CD8-positive, alpha-beta memory T cell (primary cell): ENCODE results near the gene PCOLCE2. TPM values are rescaled to one million over a fixed set of nuclear protein-coding genes. Genes with fewer than 3 reads are reported as not detected.
A peak's percentile ranks its signal among the peaks of the same experiment; 100 is the strongest.

Experiments
- CTCF ChIA-PET: fragments of 350-600 bp; sonication (Branson Sonifier 250); formaldehyde crosslinking; loops from one replicate; lab custom pipeline; 2021; ENCODE audit warnings: antibody characterized with exemption; lab: Charles Lee
- POLR2A ChIA-PET: fragments of 350-600 bp; sonication (Branson Sonifier 250); formaldehyde crosslinking; loops from one replicate; lab custom pipeline; 2021; ENCODE audit warnings: antibody characterized with exemption; lab: Charles Lee
- DNase-seq, 5 donors: peaks; one replicate each; pipeline versions ENCODE4 v3.0.0 to v3.0.0-alpha.2; 2020 to 2022; ENCODE audit warnings: mixed read lengths in 1 of 5
- H3K27ac ChIP-seq: one replicate; pipeline ENCODE4 v1.7.0; 2013; ENCODE audit warnings: low read depth, mild to moderate bottlenecking, low read length, moderate library complexity
- H3K27me3 ChIP-seq: 2 replicates; pipeline ENCODE4 v1.7.0; 2013; ENCODE audit warnings: low read length, mild to moderate bottlenecking; ENCODE audit not compliant: insufficient read depth, poor library complexity, severe bottlenecking
- H3K36me3 ChIP-seq: 2 replicates; pipeline ENCODE4 v1.7.0; 2013; ENCODE audit warnings: mild to moderate bottlenecking, low read length, moderate library complexity; ENCODE audit not compliant: insufficient read depth
- H3K4me1 ChIP-seq: 2 replicates; pipeline ENCODE4 v1.7.0; 2013; ENCODE audit warnings: mild to moderate bottlenecking, low read length, moderate library complexity; ENCODE audit not compliant: insufficient read depth
- H3K4me3 ChIP-seq: 2 replicates; pipeline ENCODE4 v1.7.0; 2013; ENCODE audit warnings: mild to moderate bottlenecking, low read length
- H3K9me3 ChIP-seq: 2 replicates; pipeline ENCODE4 v1.7.0; 2013; ENCODE audit warnings: mild to moderate bottlenecking, low read length
- H3K27ac Mint-ChIP-seq, 8 donors: one replicate each; pipeline ENCODE4 v1.8.0; 2020 to 2021; ENCODE audit warnings: mixed read lengths in 8 of 8, mild to moderate bottlenecking in 6 of 8, inconsistent platforms in 3 of 8, moderate library complexity in 3 of 8
- H3K27me3 Mint-ChIP-seq, 2 donors: one replicate each; pipeline ENCODE4 v1.8.0; 2020 to 2021; ENCODE audit warnings: mixed read lengths in 2 of 2, mild to moderate bottlenecking in 1 of 2, moderate library complexity in 1 of 2
- H3K36me3 Mint-ChIP-seq, 3 donors: one replicate each; pipeline ENCODE4 v1.8.0; 2020 to 2021; ENCODE audit warnings: mixed read lengths in 3 of 3, inconsistent platforms in 1 of 3, mild to moderate bottlenecking in 1 of 3
- H3K4me1 Mint-ChIP-seq, 3 donors: one replicate each; pipeline ENCODE4 v1.8.0; 2020 to 2021; ENCODE audit warnings: mixed read lengths in 3 of 3, inconsistent platforms in 1 of 3, mild to moderate bottlenecking in 1 of 3
- H3K4me3 Mint-ChIP-seq, 7 donors: one replicate each; pipeline ENCODE4 v1.8.0; 2020 to 2021; ENCODE audit warnings: mixed read lengths in 7 of 7, mild to moderate bottlenecking in 6 of 7, moderate library complexity in 4 of 7, inconsistent platforms in 2 of 7
- H3K9me3 Mint-ChIP-seq, 5 donors: one replicate each; pipeline ENCODE4 v1.8.0; 2020 to 2022; ENCODE audit warnings: mixed read lengths in 5 of 5, mild to moderate bottlenecking in 3 of 5, moderate library complexity in 2 of 5, inconsistent platforms in 1 of 5
- polyA plus RNA-seq: library from polyadenylated mRNA; unstranded; fragments of 300-500 nt; fragmentation: Illumina TruSeq; gene quantifications from one replicate; pipeline ENCODE4 v1.2.3, GENCODE V29; 2021
- total RNA-seq, 2 experiments: library from RNA; stranded (reverse); gene quantifications; one replicate each; pipeline ENCODE4 v1.2.3, GENCODE V29; 2021

Gene PCOLCE2
- total and polyA plus RNA-seq, 3 experiments from 2014 or later, result not detected

GRCh38 chr3:142896201-142896755 is 7.4 kb upstream of the PCOLCE2 start:
- H3K9me3 ChIP-seq, result no peaks in the 10 kb centered on the region
- H3K4me1 ChIP-seq, result no peaks in the 10 kb centered on the region
- Mint-ChIP-seq H3K4me3 (no peak overlapping the region), H3K36me3 (no peaks in the 10 kb centered on the region), H3K4me1 (no peaks in the 10 kb centered on the region), H3K27ac (no peak overlapping the region), H3K27me3 (peaks cover 13 to 37% of the 10 kb centered on the region in 2 donors), H3K9me3 (peaks cover 0 to 3% (median 0%) of the 10 kb centered on the region in 5 donors)
- H3K27ac ChIP-seq, result no peak overlapping the region
- no peaks in the 10 kb centered on the region for H3K36me3 ChIP-seq
- ChIA-PET POLR2A (no interaction called here), CTCF (no interaction called here)
- no peak for DNase-seq
- no peak overlapping the region for H3K4me3 ChIP-seq
- peaks cover 3% of the 10 kb centered on the region for H3K27me3 ChIP-seq

- DNase-seq, result no peak
- Histone ChIP-seq H3K4me1 (no peaks in the 10 kb centered on the region), H3K4me3 (no peak overlapping the region), H3K27ac (no peak overlapping the region), H3K36me3 (no peaks in the 10 kb centered on the region), H3K27me3 (peaks cover 5% of the 10 kb centered on the region), H3K9me3 (no peaks in the 10 kb centered on the region)
- POLR2A ChIA-PET, result no interaction called here
- Mint-ChIP-seq H3K27ac (no peak overlapping the region), H3K36me3 (no peaks in the 10 kb centered on the region), H3K4me1 (peaks cover under 1 to 2% (median 2%) of the 10 kb centered on the region in 3 donors), H3K27me3 (peaks cover 16 to 46% of the 10 kb centered on the region in 2 donors), H3K4me3 (no peak overlapping the region), H3K9me3 (peaks cover 0 to 3% (median 0%) of the 10 kb centered on the region in 5 donors)
- CTCF ChIA-PET, result no interaction called here
Measured at GRCh38 chr3:142894493-142894892, 5.6 kb upstream of the PCOLCE2 start.

GRCh38 chr3:142892714-142893113 is 3.8 kb upstream of the PCOLCE2 start:
- H3K36me3 Mint-ChIP-seq, result no peaks in the 10 kb centered on the region
- no peak overlapping the region for H3K27ac Mint-ChIP-seq
- POLR2A ChIA-PET, result no interaction called here
- Histone ChIP-seq H3K27me3 (peaks cover 14% of the 10 kb centered on the region), H3K4me1 (no peaks in the 10 kb centered on the region), H3K9me3 (no peaks in the 10 kb centered on the region), H3K4me3 (no peak overlapping the region), H3K36me3 (no peaks in the 10 kb centered on the region), H3K27ac (no peak overlapping the region)
- peaks cover 20 to 44% of the 10 kb centered on the region in 2 donors for H3K27me3 Mint-ChIP-seq
- CTCF ChIA-PET, result no interaction called here
- H3K9me3 Mint-ChIP-seq, result peaks cover 0 to 3% (median 0%) of the 10 kb centered on the region in 5 donors
- peaks cover 7 to 11% (median 11%) of the 10 kb centered on the region in 3 donors for H3K4me1 Mint-ChIP-seq
- no peak overlapping the region for H3K4me3 Mint-ChIP-seq
- DNase-seq, result no peak

GRCh38 chr3:142890592-142890991 is 1.7 kb upstream of the PCOLCE2 start:
- CTCF ChIA-PET, result no interaction called here
- Mint-ChIP-seq H3K4me1 (peaks cover 7 to 12% (median 11%) of the 10 kb centered on the region in 3 donors), H3K27me3 (peaks cover 29 to 60% of the 10 kb centered on the region in 2 donors)

GRCh38 chr3:142889212-142890014 is 530 bp upstream of the PCOLCE2 start:
- Histone ChIP-seq H3K4me3 (no peak overlapping the region), H3K4me1 (no peaks in the 10 kb centered on the region), H3K27ac (no peak overlapping the region), H3K36me3 (no peaks in the 10 kb centered on the region), H3K27me3 (peaks cover 14% of the 10 kb centered on the region), H3K9me3 (no peaks in the 10 kb centered on the region)
- Mint-ChIP-seq H3K27me3 (peaks cover 31 to 65% of the 10 kb centered on the region in 2 donors), H3K4me1 (peaks cover 7 to 12% (median 11%) of the 10 kb centered on the region in 3 donors), H3K36me3 (no peaks in the 10 kb centered on the region), H3K27ac (no peak overlapping the region), H3K4me3 (peak overlapping the region in 6 of 7 donors; percentile 13 to 78 (median 48)), H3K9me3 (no peaks in the 10 kb centered on the region)
- DNase-seq, result no peak
- CTCF ChIA-PET, result no interaction called here
- POLR2A ChIA-PET, result no interaction called here

More at GRCh38 chr3:142890592-142890991, 1.7 kb upstream of the PCOLCE2 start:
- Histone ChIP-seq H3K27ac (no peak overlapping the region), H3K9me3 (no peaks in the 10 kb centered on the region), H3K4me1 (no peaks in the 10 kb centered on the region), H3K27me3 (peaks cover 14% of the 10 kb centered on the region), H3K36me3 (no peaks in the 10 kb centered on the region), H3K4me3 (no peak overlapping the region)
- DNase-seq, result no peak
- POLR2A ChIA-PET, result no interaction called here
- no peaks in the 10 kb centered on the region for H3K36me3 Mint-ChIP-seq
- no peak overlapping the region for H3K4me3 Mint-ChIP-seq
- H3K27ac Mint-ChIP-seq, result no peak overlapping the region
- H3K9me3 Mint-ChIP-seq, result no peaks in the 10 kb centered on the region

- no peaks in the 10 kb centered on the region for H3K4me1 ChIP-seq
- Mint-ChIP-seq H3K27ac (no peak overlapping the region), H3K36me3 (no peaks in the 10 kb centered on the region), H3K4me3 (peak overlapping the region in 6 of 7 donors; percentile 34 to 55 (median 47)), H3K27me3 (peaks cover 31 to 70% of the 10 kb centered on the region in 2 donors), H3K4me1 (peaks cover 7 to 12% (median 11%) of the 10 kb centered on the region in 3 donors), H3K9me3 (no peaks in the 10 kb centered on the region)
- no peaks in the 10 kb centered on the region for H3K36me3 ChIP-seq
- no peak overlapping the region for H3K4me3 ChIP-seq
- H3K9me3 ChIP-seq, result no peaks in the 10 kb centered on the region
- POLR2A ChIA-PET, result no interaction called here
- CTCF ChIA-PET, result no interaction called here
- no peak overlapping the region for H3K27ac ChIP-seq
- H3K27me3 ChIP-seq, result peaks cover 14% of the 10 kb centered on the region
- DNase-seq, result no peak
Measured at GRCh38 chr3:142888099-142888480, 793 bp downstream of the PCOLCE2 start.

GRCh38 chr3:142886940-142887339 is 1.9 kb downstream of the PCOLCE2 start:
- no peak for DNase-seq
- no peaks in the 10 kb centered on the region for H3K9me3 Mint-ChIP-seq
- Histone ChIP-seq H3K27ac (no peak overlapping the region), H3K9me3 (no peaks in the 10 kb centered on the region), H3K4me1 (no peaks in the 10 kb centered on the region), H3K27me3 (peaks cover 14% of the 10 kb centered on the region), H3K36me3 (no peaks in the 10 kb centered on the region), H3K4me3 (no peak overlapping the region)
- no peak overlapping the region for H3K27ac Mint-ChIP-seq
- peaks cover 7 to 12% (median 11%) of the 10 kb centered on the region in 3 donors for H3K4me1 Mint-ChIP-seq
- CTCF ChIA-PET, result no interaction called here
- POLR2A ChIA-PET, result no interaction called here
- H3K4me3 Mint-ChIP-seq, result peak overlapping the region in 1 of 7 donors; percentile 20
- H3K36me3 Mint-ChIP-seq, result no peaks in the 10 kb centered on the region
- peaks cover 30 to 62% of the 10 kb centered on the region in 2 donors for H3K27me3 Mint-ChIP-seq

- no peak overlapping the region for H3K27ac Mint-ChIP-seq
- Histone ChIP-seq H3K9me3 (no peaks in the 10 kb centered on the region), H3K27me3 (peaks cover 10% of the 10 kb centered on the region), H3K4me3 (no peak overlapping the region), H3K4me1 (no peaks in the 10 kb centered on the region), H3K27ac (no peak overlapping the region), H3K36me3 (no peaks in the 10 kb centered on the region)
- ChIA-PET CTCF (no interaction called here), POLR2A (no interaction called here)
- H3K27me3 Mint-ChIP-seq, result peaks cover 33 to 56% of the 10 kb centered on the region in 2 donors
- no peak for DNase-seq
- no peaks in the 10 kb centered on the region for H3K9me3 Mint-ChIP-seq
- H3K36me3 Mint-ChIP-seq, result no peaks in the 10 kb centered on the region
- H3K4me3 Mint-ChIP-seq, result no peak overlapping the region
- H3K4me1 Mint-ChIP-seq, result peaks cover 7 to 12% (median 11%) of the 10 kb centered on the region in 3 donors
Measured at GRCh38 chr3:142886021-142886420, 2.9 kb downstream of the PCOLCE2 start.
